ENCODE results near the gene SPAG16.
A peak's percentile ranks its signal among the peaks of the same experiment; 100 is the strongest.

Gene SPAG16

GRCh38 chr2:214117054-214117453, 832.8 kb downstream of the SPAG16 start:
- TF ChIP-seq ZFP30 (CRISPR knock-in tag; IDR thresholded peaks at IDR 0.05) (peak; percentile 69), SNAI2 (CRISPR knock-in tag; IDR thresholded peaks at IDR 0.05) (no peak)
- no peak for ATAC-seq

- TF ChIP-seq, protein P1, sequence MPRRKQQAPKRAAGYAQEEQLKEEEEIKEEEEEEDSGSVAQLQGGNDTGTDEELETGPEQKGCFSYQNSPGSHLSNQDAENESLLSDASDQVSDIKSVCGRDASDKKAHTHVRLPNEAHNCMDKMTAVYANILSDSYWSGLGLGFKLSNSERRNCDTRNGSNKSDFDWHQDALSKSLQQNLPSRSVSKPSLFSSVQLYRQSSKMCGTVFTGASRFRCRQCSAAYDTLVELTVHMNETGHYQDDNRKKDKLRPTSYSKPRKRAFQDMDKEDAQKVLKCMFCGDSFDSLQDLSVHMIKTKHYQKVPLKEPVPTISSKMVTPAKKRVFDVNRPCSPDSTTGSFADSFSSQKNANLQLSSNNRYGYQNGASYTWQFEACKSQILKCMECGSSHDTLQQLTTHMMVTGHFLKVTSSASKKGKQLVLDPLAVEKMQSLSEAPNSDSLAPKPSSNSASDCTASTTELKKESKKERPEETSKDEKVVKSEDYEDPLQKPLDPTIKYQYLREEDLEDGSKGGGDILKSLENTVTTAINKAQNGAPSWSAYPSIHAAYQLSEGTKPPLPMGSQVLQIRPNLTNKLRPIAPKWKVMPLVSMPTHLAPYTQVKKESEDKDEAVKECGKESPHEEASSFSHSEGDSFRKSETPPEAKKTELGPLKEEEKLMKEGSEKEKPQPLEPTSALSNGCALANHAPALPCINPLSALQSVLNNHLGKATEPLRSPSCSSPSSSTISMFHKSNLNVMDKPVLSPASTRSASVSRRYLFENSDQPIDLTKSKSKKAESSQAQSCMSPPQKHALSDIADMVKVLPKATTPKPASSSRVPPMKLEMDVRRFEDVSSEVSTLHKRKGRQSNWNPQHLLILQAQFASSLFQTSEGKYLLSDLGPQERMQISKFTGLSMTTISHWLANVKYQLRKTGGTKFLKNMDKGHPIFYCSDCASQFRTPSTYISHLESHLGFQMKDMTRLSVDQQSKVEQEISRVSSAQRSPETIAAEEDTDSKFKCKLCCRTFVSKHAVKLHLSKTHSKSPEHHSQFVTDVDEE (CRISPR knock-in tag; IDR thresholded peaks at IDR 0.05): no peak
- TF ChIP-seq ZFP30 (CRISPR knock-in tag; IDR thresholded peaks at IDR 0.05) (no peak), ZFP3 (CRISPR knock-in tag; IDR thresholded peaks at IDR 0.05) (no peak), CREB5 (CRISPR knock-in tag; IDR thresholded peaks at IDR 0.05; ENCODE audit: low read depth) (no peak), GLIS3 (CRISPR knock-in tag; IDR thresholded peaks at IDR 0.05) (no peak), PATZ1 (CRISPR knock-in tag; IDR thresholded peaks at IDR 0.05; ENCODE audit: borderline replicate concordance) (no peak)
- ATAC-seq: peak; percentile 35; the same call in 1 of the 3 replicates
Observed at GRCh38 chr2:214126135-214126534, 841.9 kb downstream of the SPAG16 start.

- TF ChIP-seq ZNF8 (CRISPR knock-in tag; IDR thresholded peaks at IDR 0.05) (no peak), GLIS3 (CRISPR knock-in tag; IDR thresholded peaks at IDR 0.05) (no peak), PPARA (CRISPR knock-in tag; IDR thresholded peaks at IDR 0.05; ENCODE audit: borderline replicate concordance) (no peak), ESRRG (CRISPR knock-in tag; IDR thresholded peaks at IDR 0.05) (no peak), ISL1 (CRISPR knock-in tag; IDR thresholded peaks at IDR 0.05) (no peak), SNAI2 (CRISPR knock-in tag; IDR thresholded peaks at IDR 0.05) (no peak), ZNF70 (CRISPR knock-in tag; IDR thresholded peaks at IDR 0.05) (no peak), RARB (CRISPR knock-in tag; IDR thresholded peaks at IDR 0.05) (no peak), ZFP30 (CRISPR knock-in tag; IDR thresholded peaks at IDR 0.05) (no peak), PATZ1 (CRISPR knock-in tag; IDR thresholded peaks at IDR 0.05; ENCODE audit: borderline replicate concordance) (no peak), ARNTL (CRISPR knock-in tag; IDR thresholded peaks at IDR 0.05; ENCODE audit: borderline replicate concordance, low read depth) (no peak), BACH2 (CRISPR knock-in tag; IDR thresholded peaks at IDR 0.05; ENCODE audit: borderline replicate concordance) (no peak), ZFP3 (CRISPR knock-in tag; IDR thresholded peaks at IDR 0.05) (no peak)
- ATAC-seq: no peak
Observed at GRCh38 chr2:214127170-214127569, 842.9 kb downstream of the SPAG16 start.

DNA sequence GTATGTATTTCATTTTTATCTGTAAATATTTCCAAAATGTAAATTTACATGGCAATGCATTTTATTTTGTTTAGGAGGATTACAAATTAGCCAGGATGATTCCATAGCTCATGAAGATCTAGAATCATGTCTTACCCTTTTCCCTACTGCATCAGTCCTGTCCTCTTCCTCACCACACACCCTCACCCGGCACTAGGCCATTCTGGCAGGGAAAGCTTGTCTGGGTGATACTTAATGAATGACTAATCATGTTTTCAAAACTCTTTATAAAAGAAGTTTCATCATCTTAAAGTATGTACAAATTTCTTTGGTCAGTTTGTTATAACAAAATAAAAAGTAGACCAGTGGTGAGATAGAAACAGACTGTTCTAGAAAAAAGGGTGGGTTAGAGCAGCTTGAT, 843.3 kb downstream of the SPAG16 start:
- TF ChIP-seq ZNF565 (CRISPR knock-in tag; conservative IDR thresholded peaks at IDR 0.05; ENCODE audit: low read depth) (no peak), TCF4 (CRISPR knock-in tag; IDR thresholded peaks at IDR 0.05; ENCODE audit: borderline replicate concordance) (no peak), CSRNP3 (CRISPR knock-in tag; IDR thresholded peaks at IDR 0.05) (no peak), ARNTL (CRISPR knock-in tag; IDR thresholded peaks at IDR 0.05; ENCODE audit: borderline replicate concordance, low read depth) (no peak), OSR1 (CRISPR knock-in tag; IDR thresholded peaks at IDR 0.05) (no peak), ESRRG (CRISPR knock-in tag; IDR thresholded peaks at IDR 0.05) (no peak)
- TF ChIP-seq, protein P1 (CRISPR knock-in tag; IDR thresholded peaks at IDR 0.05): no peak
- 0 out of 3 replicates have a peak, but pooled peaks have one; percentile 24 for ATAC-seq
